Cardiac muscle cell (in vitro differentiated cells and primary cell): ENCODE measurements around the gene AP1S2. TPM values are rescaled to one million over a fixed set of nuclear protein-coding genes. Genes with fewer than 3 reads are reported as not detected.

Experiments used
- DNase-seq, 2 donors: peaks; one replicate each; pipeline versions ENCODE4 v3.0.0 to v3.0.0-alpha.2; 2010 to 2017; ENCODE audit warnings: low read depth in 1 of 2, low spot score in 1 of 2
- H3K27ac ChIP-seq: fragments of 200-600 bp; sonication (generic); 2 replicates; pipeline ENCODE4 v1.5.1; 2016
- H3K27me3 ChIP-seq: fragments of 200-600 bp; sonication (generic); 2 replicates; pipeline ENCODE4 v1.6.0; 2016; ENCODE audit warnings: control low read depth
- H3K36me3 ChIP-seq: fragments of 200-600 bp; sonication (generic); 2 replicates; pipeline ENCODE4 v1.5.1; 2016; ENCODE audit warnings: control low read depth
- H3K4me1 ChIP-seq: fragments of 200-600 bp; sonication (generic); 2 replicates; pipeline ENCODE4 v1.8.1; 2017; ENCODE audit warnings: low read depth, mild to moderate bottlenecking, mixed run types
- H3K4me3 ChIP-seq: fragments of 200-600 bp; sonication (generic); 2 replicates; pipeline ENCODE4 v1.5.1; 2016; ENCODE audit warnings: mild to moderate bottlenecking
- H3K9me3 ChIP-seq: fragments of 200-600 bp; sonication (generic); 2 replicates; pipeline ENCODE4 v1.5.1; 2017; ENCODE audit warnings: low read depth, mild to moderate bottlenecking, control low read depth
- CTCF ChIP-seq: IDR thresholded peaks from 2 replicates; pipeline ENCODE4 v1.5.1; 2012; ENCODE audit warnings: low read depth, mild to moderate bottlenecking, low read length
- polyA plus RNA-seq: library from polyadenylated mRNA; unstranded; fragments of >200 nt; fragmentation: Nextera tagmentation; extraction: Ambion mirVana; gene quantifications from 2 replicates; pipeline ENCODE4 v1.2.1, GENCODE V29; 2016
- total RNA-seq: library from RNA; depleted of rRNA; stranded (reverse); fragments of >200 nt; gene quantifications from 2 replicates; pipeline ENCODE4 v1.2.3, GENCODE V29; 2016

The AP1S2 gene
- total and polyA plus RNA-seq, 2 experiments from 2014 or later: 132 to 177 TPM

GRCh38 chrX:15855568-15856221, 1.1 kb upstream of the AP1S2 start:
- peaks cover 6% of the 10 kb centered on the region for H3K36me3 ChIP-seq
- TF ChIP-seq CTCF: no peak
- peaks cover 10% of the 10 kb centered on the region for H3K4me1 ChIP-seq
- no peaks in the 10 kb centered on the region for H3K27me3 ChIP-seq
- peak overlapping the region; percentile 50 for H3K27ac ChIP-seq
- H3K4me3 ChIP-seq: peak overlapping the region; percentile 82
- no peak for DNase-seq
- no peaks in the 10 kb centered on the region for H3K9me3 ChIP-seq

GRCh38 chrX:15854080-15854655, 445 bp downstream of the AP1S2 start:
- Histone ChIP-seq H3K27ac (peak overlapping the region; percentile 89), H3K9me3 (no peaks in the 10 kb centered on the region), H3K27me3 (no peaks in the 10 kb centered on the region), H3K4me1 (peaks cover 17% of the 10 kb centered on the region), H3K4me3 (peak overlapping the region; percentile 82), H3K36me3 (peaks cover 6% of the 10 kb centered on the region)
- TF ChIP-seq CTCF: peak; percentile 5
- DNase-seq: peak; percentile 9 to 87

- Histone ChIP-seq H3K4me1 (peaks cover 22% of the 10 kb centered on the region), H3K4me3 (peak overlapping the region; percentile 82), H3K9me3 (no peaks in the 10 kb centered on the region), H3K27ac (peak overlapping the region; percentile 89), H3K27me3 (no peaks in the 10 kb centered on the region), H3K36me3 (peaks cover 6% of the 10 kb centered on the region)
- peak in 1 of 2 donors; percentile 4 for DNase-seq
- TF ChIP-seq CTCF: no peak
Observed at GRCh38 chrX:15853586-15854079, 980 bp downstream of the AP1S2 start.

GRCh38 chrX:15849555-15849954, 5.1 kb downstream of the AP1S2 start:
- peak; percentile 34 for TF ChIP-seq CTCF
- peak; percentile 17 to 45 for DNase-seq
- H3K27me3 ChIP-seq: no peaks in the 10 kb centered on the region
- H3K36me3 ChIP-seq: peaks cover 12% of the 10 kb centered on the region
- no peaks in the 10 kb centered on the region for H3K9me3 ChIP-seq
- H3K4me3 ChIP-seq: no peak overlapping the region
- peaks cover 45% of the 10 kb centered on the region for H3K4me1 ChIP-seq
- H3K27ac ChIP-seq: peak overlapping the region; percentile 81

GRCh38 chrX:15848576-15848975, 6.0 kb downstream of the AP1S2 start:
- H3K4me3 ChIP-seq: no peak overlapping the region

More at GRCh38 chrX:15848576-15848975, 6.0 kb downstream of the AP1S2 start:
- Histone ChIP-seq H3K27ac (peak overlapping the region; percentile 81), H3K9me3 (no peaks in the 10 kb centered on the region), H3K36me3 (peaks cover 21% of the 10 kb centered on the region), H3K4me1 (peaks cover 45% of the 10 kb centered on the region), H3K27me3 (no peaks in the 10 kb centered on the region)
- DNase-seq: no peak
- no peak for TF ChIP-seq CTCF
